HAP-1 (cell line): ENCODE results near the gene RAPGEF1.

Experiments used
- DNase-seq, 2 experiments: peaks; one replicate each; pipeline ENCODE4 v3.0.0-alpha.2; 2016 to 2020; ENCODE audit warnings: low spot score in 2 of 2
- H3K27me3 ChIP-seq: fragments of 250-450 bp; sonication (Bioruptor Pico); 2 replicates; pipeline ENCODE4 v1.5.1; 2020; ENCODE audit warnings: low read depth, mild to moderate bottlenecking, moderate library complexity
- H3K36me3 ChIP-seq: fragments of 250-450 bp; sonication (Bioruptor Pico); replicated peaks from 2 replicates; pipeline ENCODE4 v1.5.1; 2020; ENCODE audit warnings: mild to moderate bottlenecking
- H3K4me1 ChIP-seq: fragments of 250-450 bp; sonication (Bioruptor Pico); 2 replicates; pipeline ENCODE4 v1.5.1; 2020; ENCODE audit warnings: mild to moderate bottlenecking
- H3K4me3 ChIP-seq: fragments of 250-450 bp; sonication (Bioruptor Pico); 2 replicates; pipeline ENCODE4 v1.5.1; 2020; ENCODE audit warnings: mild to moderate bottlenecking, moderate library complexity
- H3K9me3 ChIP-seq: fragments of 250-450 bp; sonication (Bioruptor Pico); 2 replicates; pipeline ENCODE4 v1.5.1; 2020; ENCODE audit warnings: mild to moderate bottlenecking, moderate library complexity
- in situ Hi-C: fragments of 300-500 bp; cut with MboI; formaldehyde crosslinking; loops from 3 replicates; pipeline ENCODE4 v1.14.3; 2020; ENCODE audit warnings: low sequenced_read_pairs, inconsistent platforms, mixed read lengths

The RAPGEF1 gene

GRCh38 chr9:131743096-131743495 lies 3.2 kb upstream of the RAPGEF1 start:
- peaks cover 7% of the 10 kb centered on the region for H3K9me3 ChIP-seq
- no peaks in the 10 kb centered on the region for H3K36me3 ChIP-seq
- DNase-seq: no peak
- no peaks in the 10 kb centered on the region for H3K27me3 ChIP-seq
- no peaks in the 10 kb centered on the region for H3K4me1 ChIP-seq
- H3K4me3 ChIP-seq: no peak overlapping the region
- in situ Hi-C loops: loop anchor here (5.0 kb wide), 1 partner anchor 151 kb away; no protein-coding TSS in a partner anchor

GRCh38 chr9:131740898-131741297 lies 1.0 kb upstream of the RAPGEF1 start:
- Histone ChIP-seq H3K4me3 (no peak overlapping the region), H3K27me3 (no peaks in the 10 kb centered on the region), H3K9me3 (peaks cover 7% of the 10 kb centered on the region), H3K4me1 (no peaks in the 10 kb centered on the region), H3K36me3 (no peaks in the 10 kb centered on the region; the same call in 1 of the 2 replicates)
- no peak for DNase-seq
- in situ Hi-C loops: loop anchor here (5.0 kb wide), 1 partner anchor 149 kb away; no protein-coding TSS in a partner anchor

- H3K9me3 ChIP-seq: peaks cover 7% of the 10 kb centered on the region
- H3K36me3 ChIP-seq: no peaks in the 10 kb centered on the region; the same call in 1 of the 2 replicates
- no peaks in the 10 kb centered on the region for H3K27me3 ChIP-seq
- peak overlapping the region; percentile 52 for H3K4me3 ChIP-seq
- no peaks in the 10 kb centered on the region for H3K4me1 ChIP-seq
- peak in 1 of 2 experiments; percentile 43 for DNase-seq
- in situ Hi-C loops: no loop called here
Measured at GRCh38 chr9:131739133-131739958, 530 bp downstream of the RAPGEF1 start.

- no peaks in the 10 kb centered on the region for H3K27me3 ChIP-seq
- H3K4me3 ChIP-seq: peak overlapping the region; percentile 52
- in situ Hi-C loops: no loop called here
- peaks cover 7% of the 10 kb centered on the region for H3K9me3 ChIP-seq
- no peaks in the 10 kb centered on the region for H3K4me1 ChIP-seq
- no peaks in the 10 kb centered on the region; the same call in 1 of the 2 replicates for H3K36me3 ChIP-seq
- peak; percentile 14 to 47 for DNase-seq
Measured at GRCh38 chr9:131738293-131739132, 1.4 kb downstream of the RAPGEF1 start.

GRCh38 chr9:131737426-131737825 lies 2.5 kb downstream of the RAPGEF1 start:
- Histone ChIP-seq H3K4me3 (no peak overlapping the region), H3K4me1 (no peaks in the 10 kb centered on the region), H3K9me3 (peaks cover 7% of the 10 kb centered on the region), H3K27me3 (no peaks in the 10 kb centered on the region), H3K36me3 (no peaks in the 10 kb centered on the region; the same call in 1 of the 2 replicates)
- no peak for DNase-seq
- in situ Hi-C loops: no loop called here

- no peaks in the 10 kb centered on the region for H3K4me1 ChIP-seq
- no peak for DNase-seq
- in situ Hi-C loops: no loop called here
Measured at GRCh38 chr9:131736431-131736830, 3.4 kb downstream of the RAPGEF1 start.

GRCh38 chr9:131735238-131736128 lies 4.4 kb downstream of the RAPGEF1 start:
- Histone ChIP-seq H3K4me3 (no peak overlapping the region), H3K9me3 (peaks cover 4% of the 10 kb centered on the region), H3K27me3 (no peaks in the 10 kb centered on the region), H3K4me1 (no peaks in the 10 kb centered on the region), H3K36me3 (peaks cover 3% of the 10 kb centered on the region)
- in situ Hi-C loops: no loop called here
- no peak for DNase-seq

More at GRCh38 chr9:131736431-131736830, 3.4 kb downstream of the RAPGEF1 start:
- Histone ChIP-seq H3K9me3 (peaks cover 7% of the 10 kb centered on the region), H3K27me3 (no peaks in the 10 kb centered on the region), H3K36me3 (no peaks in the 10 kb centered on the region; the same call in 1 of the 2 replicates), H3K4me3 (no peak overlapping the region)

- Histone ChIP-seq H3K4me1 (no peaks in the 10 kb centered on the region), H3K4me3 (no peak overlapping the region), H3K9me3 (no peaks in the 10 kb centered on the region), H3K27me3 (no peaks in the 10 kb centered on the region), H3K36me3 (peaks cover 3% of the 10 kb centered on the region)
- in situ Hi-C loops: no loop called here
- no peak for DNase-seq
Measured at GRCh38 chr9:131734781-131735180, 5.1 kb downstream of the RAPGEF1 start.

DNA sequence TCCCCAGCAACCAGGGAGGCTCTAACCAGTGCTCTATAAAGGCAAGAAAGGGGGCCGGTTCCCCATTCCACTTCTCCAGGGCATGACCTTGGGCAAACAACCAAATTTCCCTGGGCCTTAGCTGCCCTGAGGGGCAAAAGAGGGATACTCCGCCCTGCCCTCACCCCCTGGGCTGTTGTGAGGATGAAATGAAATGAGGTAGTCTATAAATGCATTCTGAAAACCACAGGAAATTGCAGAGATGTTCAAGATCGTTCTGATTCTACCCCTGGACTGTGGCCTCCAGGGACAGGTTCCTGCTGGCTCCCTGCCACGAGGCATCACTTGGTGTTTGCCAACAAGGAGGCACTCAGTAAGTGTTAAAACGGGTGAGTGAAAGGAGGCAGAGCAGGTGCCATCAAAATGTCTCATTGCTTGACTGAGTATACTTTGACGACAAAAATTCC lies 5.7 kb downstream of the RAPGEF1 start:
- in situ Hi-C loops: no loop called here
- no peaks in the 10 kb centered on the region for H3K4me1 ChIP-seq
- H3K9me3 ChIP-seq: no peaks in the 10 kb centered on the region
- no peak for DNase-seq
- H3K27me3 ChIP-seq: no peaks in the 10 kb centered on the region
- H3K36me3 ChIP-seq: peaks cover 3% of the 10 kb centered on the region
- H3K4me3 ChIP-seq: no peak overlapping the region

DNA sequence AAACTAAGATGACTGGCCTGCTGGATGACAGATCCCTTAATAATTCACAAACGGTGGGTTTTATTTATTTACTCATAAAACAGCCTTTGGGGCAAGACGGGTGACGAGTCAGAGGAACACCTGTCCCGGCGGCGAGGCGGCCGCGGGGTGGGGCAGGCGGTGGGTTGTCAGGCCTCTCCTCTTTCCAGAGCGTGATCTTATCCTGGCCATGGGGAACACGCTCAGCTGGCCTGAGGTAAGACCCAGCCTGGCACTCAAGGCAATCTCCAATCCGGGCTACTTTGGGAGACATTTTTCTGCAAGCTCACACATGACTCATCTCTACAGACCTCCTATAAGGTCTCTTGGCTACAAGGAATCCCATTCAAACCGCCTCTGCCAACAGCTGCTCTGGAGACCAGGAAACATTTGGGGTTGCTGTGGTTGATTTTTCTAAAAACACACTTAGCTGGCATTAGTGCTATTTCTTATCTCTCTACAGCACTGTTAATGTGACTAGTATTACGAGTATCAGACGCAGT lies 6.3 kb downstream of the RAPGEF1 start:
- Histone ChIP-seq H3K27me3 (no peaks in the 10 kb centered on the region), H3K4me3 (no peak overlapping the region), H3K4me1 (no peaks in the 10 kb centered on the region), H3K36me3 (peaks cover 3% of the 10 kb centered on the region), H3K9me3 (no peaks in the 10 kb centered on the region)
- no peak for DNase-seq
- in situ Hi-C loops: no loop called here

DNA sequence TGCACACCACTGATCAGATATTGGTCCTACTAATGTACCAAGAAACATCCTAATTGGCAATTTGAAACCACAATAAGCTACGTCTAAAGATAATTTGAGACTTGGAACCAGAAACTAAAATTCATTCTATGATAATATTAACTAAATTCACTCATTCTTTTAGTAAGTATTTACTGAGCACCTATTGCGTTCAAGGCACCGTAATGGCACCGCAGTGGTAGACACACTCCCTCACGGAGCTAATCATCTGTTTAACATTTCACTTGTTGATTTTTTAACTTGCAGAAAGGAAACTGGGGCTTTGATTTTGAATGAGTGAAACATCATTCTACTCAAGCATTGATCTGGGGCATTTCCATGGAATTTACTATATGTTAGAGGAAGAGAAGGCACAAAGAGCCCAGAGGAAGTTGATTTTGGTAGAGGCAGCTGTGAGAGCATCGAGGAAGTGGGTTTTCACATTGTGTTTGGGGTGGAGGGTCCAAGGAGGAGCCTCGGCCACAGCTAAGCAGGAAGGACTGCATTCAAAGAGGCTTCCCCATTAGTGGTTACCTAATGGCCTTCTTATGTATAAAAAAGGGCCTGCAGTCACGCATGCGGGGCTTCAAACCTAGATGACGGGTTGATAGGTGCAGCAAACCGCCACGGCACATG lies 7.1 kb downstream of the RAPGEF1 start:
- H3K4me1 ChIP-seq: no peaks in the 10 kb centered on the region; the same call in 1 of the 2 replicates
- no peak for DNase-seq
- no peaks in the 10 kb centered on the region for H3K9me3 ChIP-seq
- no peak overlapping the region for H3K4me3 ChIP-seq
- in situ Hi-C loops: no loop called here
- H3K27me3 ChIP-seq: no peaks in the 10 kb centered on the region
- H3K36me3 ChIP-seq: peaks cover 3% of the 10 kb centered on the region

GRCh38 chr9:131732061-131732526 lies 7.8 kb downstream of the RAPGEF1 start:
- H3K4me1 ChIP-seq: no peaks in the 10 kb centered on the region; the same call in 1 of the 2 replicates
- H3K27me3 ChIP-seq: no peaks in the 10 kb centered on the region
- DNase-seq: no peak
- no peaks in the 10 kb centered on the region; the same call in 1 of the 2 replicates for H3K9me3 ChIP-seq
- peaks cover 3% of the 10 kb centered on the region for H3K36me3 ChIP-seq
- no peak overlapping the region for H3K4me3 ChIP-seq
- in situ Hi-C loops: no loop called here
